ENCODE data around the gene TMEM191C. TPM values are rescaled to one million over a fixed set of nuclear protein-coding genes. Genes with fewer than 3 reads are reported as not detected.
"Not testable (repeated sequence)": the region's sequence is repeated elsewhere in the genome, so short reads cannot be mapped to it uniquely, and the experiment has no call there.

The TMEM191C gene
- total RNA-seq, 1 donor from 2014 or later, result 1.2 TPM

DNA sequence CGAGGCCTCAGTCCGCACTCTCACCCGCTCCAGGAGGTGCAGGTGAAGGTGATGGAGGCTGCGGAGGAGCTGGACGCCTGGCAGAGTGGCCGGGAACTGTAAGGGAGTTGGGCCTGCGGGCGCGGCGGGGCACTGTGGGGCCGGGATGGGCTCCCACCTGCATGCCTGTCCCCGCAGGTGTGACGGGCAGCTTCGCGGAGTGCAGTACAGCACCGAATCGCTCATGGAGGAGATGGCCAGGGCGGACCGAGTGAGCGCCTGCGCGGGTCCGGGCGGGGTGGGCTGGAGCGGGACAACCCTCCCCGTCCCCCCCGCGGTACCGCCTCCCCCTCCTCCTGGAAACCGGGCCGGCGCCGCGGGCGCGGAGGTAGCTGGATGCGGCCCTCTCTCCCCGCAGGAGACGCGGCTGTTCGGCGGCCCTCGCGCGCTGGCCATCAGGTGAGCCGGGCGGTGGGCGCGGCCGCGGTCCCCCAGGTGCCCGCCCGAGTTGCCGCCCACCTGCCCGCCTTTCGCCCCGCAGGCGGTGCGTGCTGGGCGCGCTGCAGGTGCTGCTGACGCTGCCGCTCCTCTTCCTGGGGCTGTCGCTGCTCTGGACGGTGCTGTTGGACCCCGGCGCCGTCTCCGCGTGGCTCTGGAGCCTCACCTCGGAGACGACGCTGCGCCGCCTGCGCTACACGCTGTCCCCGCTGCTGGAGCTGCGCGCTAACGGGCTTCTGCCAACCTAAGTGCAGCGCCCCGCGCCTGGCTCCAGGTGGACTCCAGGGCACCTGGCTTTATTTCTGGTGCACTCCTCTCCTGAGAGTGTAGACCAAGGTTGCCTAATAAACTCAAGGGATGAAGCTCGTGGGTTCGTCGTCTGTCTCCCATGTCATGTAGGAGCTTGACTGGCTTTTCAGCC, 2.2 kb downstream of the TMEM191C start:
- DNase-seq (ENCODE audit: extremely low read depth, low read depth, low spot score), result not testable (repeated sequence)

- not testable (repeated sequence) for DNase-seq (ENCODE audit: extremely low read depth, low read depth, low spot score)
These were observed 5.8 kb downstream of the TMEM191C start for GRCh38 chr22:21472984-21473383.

DNA sequence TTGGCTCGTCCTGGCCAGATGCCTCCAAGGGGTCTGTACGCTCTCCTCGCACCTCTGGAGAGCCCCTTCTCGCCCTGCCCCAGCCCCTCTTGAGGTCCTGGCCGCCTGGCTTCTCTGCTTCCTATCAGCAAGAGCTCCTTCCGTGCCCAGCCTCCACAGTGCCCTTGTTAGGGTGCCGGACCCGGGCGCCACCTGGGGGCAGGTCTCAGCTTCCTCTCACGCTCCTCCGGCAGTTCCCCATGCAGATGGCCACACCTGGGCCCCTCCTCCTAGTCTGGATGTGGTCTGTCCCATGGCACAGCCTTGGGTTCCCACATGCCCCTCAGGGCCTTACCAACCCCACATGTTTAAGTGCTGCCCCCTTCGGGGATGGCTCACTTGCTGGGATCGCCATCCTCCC, 6.5 kb downstream of the TMEM191C start:
- not testable (repeated sequence) for DNase-seq (ENCODE audit: extremely low read depth, low read depth, low spot score)

DNA sequence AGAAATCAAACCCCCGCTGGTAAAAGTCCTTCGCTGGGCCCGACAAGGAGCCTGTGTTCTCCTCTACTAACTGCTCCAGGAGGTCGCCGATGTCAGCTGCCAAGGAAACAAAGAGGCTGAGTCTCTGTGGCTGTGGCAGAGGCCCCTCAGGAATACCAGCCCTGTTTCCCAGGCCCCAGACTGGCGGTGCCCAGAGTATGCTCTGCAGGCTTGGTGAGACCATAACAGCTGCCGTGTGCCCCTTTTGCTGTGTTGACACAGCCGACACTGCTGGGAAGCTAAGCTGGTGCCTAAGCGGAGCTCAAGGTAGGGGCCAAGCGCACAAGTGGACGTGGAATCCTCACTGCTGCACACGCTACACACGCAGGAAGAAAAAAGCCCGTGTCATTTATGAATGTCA, 16.9 kb downstream of the TMEM191C start:
- not testable (repeated sequence) for DNase-seq (ENCODE audit: extremely low read depth, low read depth, low spot score)

GRCh38 chr22:21487723-21488122, 20.5 kb downstream of the TMEM191C start:
- not testable (repeated sequence) for DNase-seq (ENCODE audit: extremely low read depth, low read depth, low spot score)

DNA sequence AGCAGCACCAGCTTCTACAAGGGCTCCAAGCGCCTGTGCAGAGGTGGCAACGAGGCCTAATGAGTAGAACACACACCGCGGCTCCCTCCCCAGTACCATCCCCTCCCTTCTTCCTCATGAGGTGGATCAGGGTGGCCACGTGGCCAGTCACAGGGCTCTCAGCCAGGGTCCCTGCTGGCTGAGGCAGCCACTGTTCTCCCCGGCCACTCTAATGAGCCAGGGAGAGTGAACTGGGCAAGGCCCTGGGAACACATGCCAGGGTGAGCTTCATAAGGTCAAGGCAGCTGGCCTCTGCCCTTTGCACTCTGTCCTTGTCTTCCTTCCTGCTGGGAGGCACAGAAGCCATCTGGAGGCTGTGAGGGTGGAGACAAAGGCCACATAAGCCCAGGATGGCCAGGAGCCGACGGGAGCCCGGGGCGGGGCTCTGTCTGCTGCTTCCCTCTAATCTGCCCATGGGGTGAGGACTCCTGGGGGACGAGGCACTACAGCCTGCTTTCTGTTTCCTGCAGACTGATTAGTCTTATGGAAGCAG, 22.0 kb downstream of the TMEM191C start:
- not testable (repeated sequence) for DNase-seq (ENCODE audit: extremely low read depth, low read depth, low spot score)

- not testable (repeated sequence) for DNase-seq (ENCODE audit: extremely low read depth, low read depth, low spot score)
These were observed 23.4 kb downstream of the TMEM191C start for GRCh38 chr22:21490556-21490955.

GRCh38 chr22:21492271-21492670, 25.1 kb downstream of the TMEM191C start:
- not testable (repeated sequence) for DNase-seq (ENCODE audit: extremely low read depth, low read depth, low spot score)

- not testable (repeated sequence) for DNase-seq (ENCODE audit: extremely low read depth, low read depth, low spot score)
These were observed 26.9 kb downstream of the TMEM191C start for GRCh38 chr22:21493789-21494782.

- not testable (repeated sequence) for DNase-seq (ENCODE audit: extremely low read depth, low read depth, low spot score)
These were observed 30.8 kb downstream of the TMEM191C start for GRCh38 chr22:21497984-21498383.

GRCh38 chr22:21498489-21498888, 31.3 kb downstream of the TMEM191C start:
- DNase-seq (ENCODE audit: extremely low read depth, low read depth, low spot score), result not testable (repeated sequence)

DNA sequence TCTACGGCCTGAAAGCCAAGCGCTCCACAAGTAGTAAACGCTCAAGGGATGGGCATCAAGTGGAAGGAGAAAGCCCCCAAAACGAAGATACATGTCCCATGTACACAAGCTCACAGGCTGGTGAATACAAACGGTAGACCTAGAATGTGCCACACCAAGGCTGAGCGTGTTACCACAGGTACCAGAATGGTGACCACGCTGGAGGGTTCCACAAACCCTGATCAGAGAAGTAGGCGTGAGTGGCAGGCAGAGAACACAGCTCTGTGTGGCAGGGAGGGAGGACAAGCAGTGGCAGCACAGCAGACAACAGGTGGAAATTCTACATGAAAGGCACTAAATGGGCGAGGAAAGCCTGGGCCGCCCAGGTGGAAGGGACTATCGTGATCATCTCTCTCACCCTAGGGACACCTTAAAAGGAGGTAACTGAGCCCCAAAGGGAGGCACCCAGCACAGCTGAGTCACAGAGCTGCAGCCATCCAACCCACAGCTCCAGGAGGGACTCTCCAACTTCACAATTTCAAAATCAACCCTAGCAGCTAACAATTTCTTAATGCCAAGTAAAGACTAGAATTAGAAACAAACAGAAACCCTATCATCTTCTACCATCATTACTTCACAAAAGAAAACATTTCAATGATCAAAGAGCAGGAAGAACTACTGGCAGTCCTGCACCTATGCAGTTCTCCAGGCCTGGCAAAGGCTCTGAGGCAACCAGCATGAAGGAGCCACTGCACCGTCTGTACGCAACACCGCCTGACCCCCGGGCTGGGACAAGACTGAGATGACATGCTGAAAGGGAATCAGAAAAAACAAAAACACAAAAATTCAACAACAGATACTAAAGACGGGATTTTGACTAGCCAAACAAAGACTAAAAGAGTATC, 32.7 kb downstream of the TMEM191C start:
- not testable (repeated sequence) for DNase-seq (ENCODE audit: extremely low read depth, low read depth, low spot score)

GRCh38 chr22:21510397-21510796, 43.2 kb downstream of the TMEM191C start:
- DNase-seq (ENCODE audit: extremely low read depth, low read depth, low spot score), result not testable (repeated sequence)

GRCh38 chr22:21512022-21512421, 44.8 kb downstream of the TMEM191C start:
- not testable (repeated sequence) for DNase-seq (ENCODE audit: extremely low read depth, low read depth, low spot score)

DNA sequence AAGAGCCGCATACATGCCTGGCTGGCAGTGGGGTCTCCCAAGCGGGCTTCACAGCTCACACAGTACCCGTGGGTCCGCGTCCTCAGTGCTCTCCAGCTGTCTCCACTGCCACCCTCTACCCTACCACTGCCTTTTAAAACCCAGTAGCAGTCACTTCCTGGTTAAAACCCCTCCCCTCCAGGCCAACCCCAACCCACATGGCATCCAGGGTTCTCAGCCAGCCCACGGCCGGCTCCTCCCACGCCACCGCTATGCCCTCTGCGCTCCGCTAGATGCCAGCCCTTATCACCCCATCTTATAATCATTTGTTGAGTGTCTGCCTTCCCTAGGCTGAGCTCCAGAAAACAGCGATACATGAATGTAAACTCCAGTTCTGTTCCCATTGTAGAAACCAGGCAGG, 46.9 kb downstream of the TMEM191C start:
- not testable (repeated sequence) for DNase-seq (ENCODE audit: extremely low read depth, low read depth, low spot score)

GRCh38 chr22:21515234-21515633, 48.0 kb downstream of the TMEM191C start:
- not testable (repeated sequence) for DNase-seq (ENCODE audit: extremely low read depth, low read depth, low spot score)

DNA sequence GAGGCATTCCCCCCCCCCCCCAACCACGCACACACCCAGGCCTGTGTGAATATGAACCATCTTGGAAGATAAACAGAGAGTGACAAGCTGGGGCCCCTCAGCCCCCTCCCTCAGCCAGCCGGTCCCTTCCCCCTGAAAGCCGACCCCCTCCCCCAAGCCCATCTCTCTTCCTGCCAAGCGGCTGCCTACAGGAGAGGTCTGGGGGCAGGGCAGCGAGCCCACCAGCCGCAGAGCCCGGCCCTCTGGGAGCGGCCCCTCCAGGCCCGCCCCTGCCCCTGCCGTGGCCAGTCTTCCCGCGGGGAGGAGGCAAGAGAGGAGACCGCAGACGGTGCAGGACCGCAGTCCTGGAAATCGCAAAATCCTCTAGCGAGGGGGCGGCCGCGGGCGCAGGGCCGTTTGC, 49.3 kb downstream of the TMEM191C start:
- not testable (repeated sequence) for DNase-seq (ENCODE audit: extremely low read depth, low read depth, low spot score)

- not testable (repeated sequence) for DNase-seq (ENCODE audit: extremely low read depth, low read depth, low spot score)
These were observed 50.0 kb downstream of the TMEM191C start for GRCh38 chr22:21516970-21517764.

All from glomerular endothelial cell (primary cell).